ENCODE data around the gene KCNE2.

Gene KCNE2

DNA sequence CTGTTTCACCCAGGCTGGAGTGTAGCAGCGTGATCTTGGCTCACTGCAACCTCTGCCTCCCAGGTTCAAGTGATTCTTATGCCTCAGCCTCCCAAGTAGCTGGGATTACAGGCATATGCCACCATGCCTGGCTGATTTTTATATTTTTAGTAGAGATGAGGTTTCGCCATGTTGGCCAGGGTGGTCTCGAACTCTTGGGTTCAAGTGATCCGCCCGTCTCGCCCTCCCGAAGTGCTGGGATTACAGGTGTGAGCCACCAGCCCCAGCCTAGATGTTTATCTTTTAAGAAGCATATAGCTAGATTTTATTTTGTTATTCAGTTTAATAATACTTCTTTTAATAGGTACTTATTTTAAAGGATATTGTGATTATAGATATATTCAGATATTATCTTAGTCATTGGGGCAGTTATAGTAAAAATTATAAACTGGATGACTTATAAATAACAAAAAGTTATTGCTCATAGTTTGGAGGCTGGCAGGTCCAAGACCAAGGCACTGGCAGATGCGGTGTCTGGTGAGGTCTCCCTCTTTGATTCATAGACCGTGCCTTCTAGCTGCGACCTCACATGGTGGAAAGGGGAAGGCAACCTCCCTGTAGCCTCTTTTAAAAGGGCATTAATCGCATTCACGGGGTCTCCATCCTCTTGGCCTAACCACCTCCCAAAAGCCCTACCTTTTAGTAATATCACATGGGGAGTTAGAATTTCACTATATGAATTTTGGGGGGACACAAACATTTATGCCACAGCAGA, 3.1 kb upstream of the KCNE2 start:
- Mint-ChIP-seq H3K27me3 (ENCODE audit: low read depth) (peaks cover 10% of the 10 kb centered on the region), H3K9me3 (peaks cover 6% of the 10 kb centered on the region), H3K4me3 (no peak overlapping the region)

DNA sequence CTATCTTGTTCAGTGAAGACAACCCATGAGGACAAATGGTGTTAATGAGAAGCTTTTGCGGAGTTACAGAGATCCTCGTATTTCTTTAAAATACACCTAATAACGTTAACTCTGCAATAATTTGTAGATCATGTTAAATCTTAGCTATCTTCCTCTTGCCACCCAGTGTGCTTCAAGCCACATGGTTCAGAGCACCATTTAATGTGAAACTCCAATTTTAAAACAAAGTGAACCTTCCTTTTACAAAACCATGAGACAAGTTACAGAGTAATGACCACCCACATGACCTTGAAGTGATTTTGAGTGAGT, 1.7 kb upstream of the KCNE2 start:
- Mint-ChIP-seq H3K27me3 (ENCODE audit: low read depth) (peaks cover 7% of the 10 kb centered on the region), H3K4me3 (no peak overlapping the region), H3K36me3 (ENCODE audit: low read depth) (no peaks in the 10 kb centered on the region), H3K4me1 (no peaks in the 10 kb centered on the region), H3K27ac (no peak overlapping the region), H3K9me3 (peaks cover 3% of the 10 kb centered on the region)
- TF ChIP-seq, protein P1, sequence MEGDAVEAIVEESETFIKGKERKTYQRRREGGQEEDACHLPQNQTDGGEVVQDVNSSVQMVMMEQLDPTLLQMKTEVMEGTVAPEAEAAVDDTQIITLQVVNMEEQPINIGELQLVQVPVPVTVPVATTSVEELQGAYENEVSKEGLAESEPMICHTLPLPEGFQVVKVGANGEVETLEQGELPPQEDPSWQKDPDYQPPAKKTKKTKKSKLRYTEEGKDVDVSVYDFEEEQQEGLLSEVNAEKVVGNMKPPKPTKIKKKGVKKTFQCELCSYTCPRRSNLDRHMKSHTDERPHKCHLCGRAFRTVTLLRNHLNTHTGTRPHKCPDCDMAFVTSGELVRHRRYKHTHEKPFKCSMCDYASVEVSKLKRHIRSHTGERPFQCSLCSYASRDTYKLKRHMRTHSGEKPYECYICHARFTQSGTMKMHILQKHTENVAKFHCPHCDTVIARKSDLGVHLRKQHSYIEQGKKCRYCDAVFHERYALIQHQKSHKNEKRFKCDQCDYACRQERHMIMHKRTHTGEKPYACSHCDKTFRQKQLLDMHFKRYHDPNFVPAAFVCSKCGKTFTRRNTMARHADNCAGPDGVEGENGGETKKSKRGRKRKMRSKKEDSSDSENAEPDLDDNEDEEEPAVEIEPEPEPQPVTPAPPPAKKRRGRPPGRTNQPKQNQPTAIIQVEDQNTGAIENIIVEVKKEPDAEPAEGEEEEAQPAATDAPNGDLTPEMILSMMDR (IDR thresholded peaks at IDR 0.05; ENCODE audit: unreplicated experiment in 3 of 3) = no peak

More for the DNA sequence above, 3.1 kb upstream of the KCNE2 start:
- Mint-ChIP-seq H3K36me3 (ENCODE audit: low read depth) (no peaks in the 10 kb centered on the region), H3K4me1 (no peaks in the 10 kb centered on the region), H3K27ac (no peak overlapping the region)
- TF ChIP-seq, protein P1 (IDR thresholded peaks at IDR 0.05; ENCODE audit: unreplicated experiment in 3 of 3) = no peak

DNA sequence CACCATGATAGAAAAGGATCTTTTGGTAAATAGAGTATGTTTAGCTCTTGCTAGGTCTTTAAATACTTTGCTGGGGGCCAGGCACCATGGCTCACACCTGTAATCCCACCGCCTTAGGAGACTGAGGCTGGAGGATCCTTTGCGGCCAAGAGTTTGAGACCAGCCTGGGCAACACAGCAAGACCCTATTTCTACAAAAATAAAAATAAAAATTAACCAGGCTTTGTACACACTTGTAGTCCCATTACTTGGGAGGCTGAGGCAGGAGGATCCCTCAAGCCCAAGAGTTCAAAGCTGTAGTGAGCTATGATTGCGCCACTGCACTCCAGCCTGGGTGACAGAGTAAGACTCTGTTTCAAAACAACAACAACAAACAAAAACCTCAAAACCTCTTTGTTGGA, 1.1 kb upstream of the KCNE2 start:
- no peaks in the 10 kb centered on the region for H3K36me3 Mint-ChIP-seq (ENCODE audit: low read depth)
- H3K27ac Mint-ChIP-seq = no peak overlapping the region
- no peaks in the 10 kb centered on the region for H3K4me1 Mint-ChIP-seq
- no peak overlapping the region for H3K4me3 Mint-ChIP-seq
- TF ChIP-seq, protein P1 (IDR thresholded peaks at IDR 0.05; ENCODE audit: unreplicated experiment in 3 of 3) = no peak
- H3K9me3 Mint-ChIP-seq = peaks cover 3% of the 10 kb centered on the region
- peaks cover 7% of the 10 kb centered on the region for H3K27me3 Mint-ChIP-seq (ENCODE audit: low read depth)

DNA sequence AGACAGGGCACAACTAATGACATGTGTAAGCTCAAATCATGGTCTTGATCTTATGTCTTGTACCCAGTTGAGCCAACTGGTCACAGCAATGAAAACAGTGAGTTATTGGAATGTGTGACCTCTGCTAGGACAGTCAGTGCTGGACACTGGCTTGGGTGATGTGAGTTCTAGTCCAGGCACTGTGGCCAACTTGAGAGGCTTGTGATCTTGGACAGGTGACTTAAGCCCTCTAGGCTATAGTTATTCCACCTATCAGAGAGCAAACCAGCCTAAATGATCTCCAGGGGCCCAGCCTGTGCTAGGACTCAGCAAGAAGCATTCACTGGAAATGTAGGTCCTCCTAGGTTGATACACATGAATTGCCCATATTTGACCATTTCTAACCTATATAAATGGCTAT, 1.1 kb downstream of the KCNE2 start:
- H3K27ac Mint-ChIP-seq = no peak overlapping the region
- H3K9me3 Mint-ChIP-seq = no peaks in the 10 kb centered on the region
- TF ChIP-seq, protein P1 (IDR thresholded peaks at IDR 0.05; ENCODE audit: unreplicated experiment in 3 of 3) = no peak
- no peaks in the 10 kb centered on the region for H3K4me1 Mint-ChIP-seq
- H3K27me3 Mint-ChIP-seq (ENCODE audit: low read depth) = peaks cover 7% of the 10 kb centered on the region
- H3K36me3 Mint-ChIP-seq (ENCODE audit: low read depth) = no peaks in the 10 kb centered on the region
- no peak overlapping the region for H3K4me3 Mint-ChIP-seq

DNA sequence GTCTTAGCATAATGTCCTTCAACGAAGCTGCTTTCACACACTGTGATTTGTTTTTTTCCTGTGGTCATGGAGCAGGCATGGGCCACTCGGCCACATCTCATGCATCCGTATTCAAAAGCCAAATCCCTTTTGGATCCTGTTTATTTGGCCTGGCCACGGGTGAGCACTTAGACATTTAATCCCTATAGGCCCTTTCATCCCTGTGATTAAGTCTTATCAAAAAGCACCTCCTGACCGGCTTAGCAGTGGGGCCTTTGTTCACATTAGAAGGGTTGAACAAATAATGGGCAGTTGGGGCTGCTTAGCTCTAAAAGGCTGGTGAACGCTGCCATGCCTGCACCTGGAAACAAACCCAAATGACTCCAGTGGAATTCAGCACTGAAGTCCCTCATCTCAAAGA, 2.0 kb downstream of the KCNE2 start:
- no peaks in the 10 kb centered on the region for H3K4me1 Mint-ChIP-seq
- H3K36me3 Mint-ChIP-seq (ENCODE audit: low read depth) = no peaks in the 10 kb centered on the region
- no peaks in the 10 kb centered on the region for H3K9me3 Mint-ChIP-seq
- TF ChIP-seq, protein P1 (IDR thresholded peaks at IDR 0.05; ENCODE audit: unreplicated experiment in 3 of 3) = no peak
- H3K27ac Mint-ChIP-seq = no peak overlapping the region
- H3K4me3 Mint-ChIP-seq = no peak overlapping the region
- peaks cover 7% of the 10 kb centered on the region for H3K27me3 Mint-ChIP-seq (ENCODE audit: low read depth)

DNA sequence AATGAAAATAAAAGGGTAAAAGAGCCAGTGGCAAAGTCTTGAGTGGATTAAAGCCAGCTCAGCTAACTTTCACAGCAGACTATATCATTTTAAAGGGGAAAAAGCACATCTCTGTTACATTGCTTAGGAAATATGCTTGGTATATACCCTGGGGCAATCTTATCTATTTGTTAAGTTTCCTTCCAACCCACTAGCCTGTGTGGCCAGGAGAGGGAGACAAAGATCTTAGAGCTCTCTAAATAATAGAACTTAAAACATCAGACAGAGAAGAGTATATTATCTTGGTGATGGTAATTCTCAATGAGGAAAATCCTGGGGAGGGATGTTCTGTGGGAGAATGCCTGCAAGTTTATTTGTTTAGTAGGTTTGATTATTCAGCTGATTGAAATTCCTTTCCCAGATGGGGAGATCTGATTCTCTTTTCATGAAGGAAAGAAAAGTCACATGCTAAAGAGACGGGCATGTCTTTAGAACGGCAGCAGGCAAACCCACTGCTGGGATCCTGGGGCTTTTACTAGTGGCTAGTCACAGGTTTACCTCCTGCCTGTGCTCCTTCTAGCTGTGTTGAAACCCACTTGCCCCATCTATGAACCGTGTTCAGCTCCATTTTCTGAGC, 3.6 kb downstream of the KCNE2 start:
- Mint-ChIP-seq H3K27me3 (ENCODE audit: low read depth) (peaks cover 3% of the 10 kb centered on the region), H3K4me1 (no peaks in the 10 kb centered on the region), H3K36me3 (ENCODE audit: low read depth) (no peaks in the 10 kb centered on the region), H3K9me3 (no peaks in the 10 kb centered on the region), H3K27ac (no peak overlapping the region), H3K4me3 (no peak overlapping the region)
- TF ChIP-seq, protein P1 (IDR thresholded peaks at IDR 0.05; ENCODE audit: unreplicated experiment in 3 of 3) = peak; percentile 73 to 81 (median 78)

All from nephron (organoid).